Psoas muscle (tissue), 8 donors: ENCODE data around the gene ATG4B. TPM values are rescaled to one million over a fixed set of nuclear protein-coding genes. Genes with fewer than 3 reads are reported as not detected.

ENCODE experiments used
- ATAC-seq, 4 donors: fragments of 200-7000 bp; cut with Tn5 transposase; one replicate each; pipeline ENCODE4 v1.9.1; 2020; ENCODE audit warnings: moderate library complexity in 3 of 4, mild to moderate bottlenecking in 2 of 4
- DNase-seq, 2 donors: peaks; one replicate each; pipeline ENCODE4 v3.0.0-alpha.2; 2020
- H3K27ac ChIP-seq: fragments of 200-600 bp; one replicate; pipeline ENCODE4 v1.8.0; 2022
- H3K27me3 ChIP-seq, 3 donors: fragments of 200-600 bp in 1 of 3; one replicate each; pipeline versions ENCODE4 v1.6.1 to v1.8.0; 2013 to 2022; ENCODE audit warnings: low read length in 2 of 3, mild to moderate bottlenecking in 2 of 3, moderate library complexity in 1 of 3; ENCODE audit not compliant: insufficient read depth in 3 of 3
- H3K36me3 ChIP-seq, 2 donors: fragments of 200-600 bp in 1 of 2; one replicate each; pipeline versions ENCODE4 v1.6.1 to v1.8.0; 2013 to 2022; ENCODE audit warnings: low read depth in 1 of 2, mild to moderate bottlenecking in 1 of 2, moderate library complexity in 1 of 2; ENCODE audit not compliant: insufficient read depth in 1 of 2
- H3K4me1 ChIP-seq: fragments of 200-600 bp; one replicate; pipeline ENCODE4 v1.8.0; 2022
- H3K4me3 ChIP-seq: fragments of 200-600 bp; one replicate; pipeline ENCODE4 v1.8.0; 2022; ENCODE audit warnings: mild to moderate bottlenecking
- H3K9me3 ChIP-seq: fragments of 200-600 bp; one replicate; pipeline ENCODE4 v1.8.0; 2022
- CTCF ChIP-seq: fragments of 200-600 bp; IDR thresholded peaks from one replicate; pipeline ENCODE4 v1.8.0; 2022; ENCODE audit warnings: antibody characterized with exemption
- WGBS, 3 donors: extraction: QIAGEN DNeasy Blood & Tissue Kit; methylation state at CpG; one replicate each; pipeline versions ENCODE4 v1.1.6 to v1.1.7; 2013; 5-methylcytosine and 5-hydroxymethylcytosine counted together
- intact Hi-C, 2 donors: fragments of 100-400 bp; cut with DNase I; formaldehyde crosslinking; loops; one replicate each; pipeline versions ENCODE4 v1.11.0 to v1.14.2; 2022
- polyA plus RNA-seq, 3 donors: library from polyadenylated mRNA; stranded (reverse); fragments of 200-250 nt; gene quantifications; one replicate each; pipeline ENCODE4 v1.2.3, GENCODE V29; 2013
- total RNA-seq, 4 donors: library from RNA; stranded (reverse); fragmentation: NEBNext Ultra II Directional in 2 of 4; extraction: Animal tissue kit (Norgen Biotek cat#: 25700) in 2 of 4; gene quantifications; one replicate each; pipeline versions ENCODE4 v1.2.1 to v1.2.4, GENCODE V29; 2021 to 2023
- donor health status: healthy with polysubstance abuse.
- donor health status: DM: no; HTN: no; CAD: no; lungs with moderate emphysema.
- donor health status: Bipolar disorder and iron deficiency.
- donor health status: healthy.
- donor health status: DM: yes; HTN: yes; CAD: no.
- donor health status: DM: no; HTN: no; CAD: no.
- donor health status: DM: no; HTN: no; CAD: no.
- donor health status: DM: yes; HTN: yes; CAD: no.

The ATG4B gene
- total and polyA plus RNA-seq, 7 donors, result 33.7 to 51.3 (median 40.0) TPM

- peaks cover 0 to 69% of the 10 kb centered on the region in 2 donors for H3K36me3 ChIP-seq
Measured at GRCh38 chr2:241678784-241679540, 41.5 kb downstream of the ATG4B start.

GRCh38 chr2:241680044-241680443, 42.6 kb downstream of the ATG4B start:
- H3K4me1 ChIP-seq, result peaks cover 9% of the 10 kb centered on the region
- no peak for ATAC-seq
- 83 to 88% (median 84%) methylated on average over 12 of the region's 12 CpGs for WGBS, 3 donors

More at GRCh38 chr2:241678784-241679540, 41.5 kb downstream of the ATG4B start:
- Histone ChIP-seq H3K27me3 (no peaks in the 10 kb centered on the region), H3K9me3 (no peaks in the 10 kb centered on the region), H3K4me1 (peaks cover 9% of the 10 kb centered on the region), H3K4me3 (no peak overlapping the region), H3K27ac (no peak overlapping the region)
- TF ChIP-seq CTCF, result no peak
- intact Hi-C loops, result no loop called here
- DNase-seq (no peak), ATAC-seq (no peak)
- 88 to 93% (median 89%) methylated on average over 20 to 22 of the region's 22 CpGs for WGBS, 3 donors

GRCh38 chr2:241680827-241681599, 43.5 kb downstream of the ATG4B start:
- ATAC-seq (peak; percentile 90 to 92 (median 92)), DNase-seq (peak; percentile 60 to 67)
- intact Hi-C loops, result no loop called here
- 46 to 54% (median 50%) methylated on average over 14 of the region's 14 CpGs for WGBS, 3 donors
- TF ChIP-seq CTCF, result no peak
- Histone ChIP-seq H3K4me3 (no peak overlapping the region), H3K4me1 (peaks cover 16% of the 10 kb centered on the region), H3K36me3 (peaks cover 0 to 72% of the 10 kb centered on the region in 2 donors), H3K27ac (peak overlapping the region; percentile 49), H3K9me3 (no peaks in the 10 kb centered on the region), H3K27me3 (no peaks in the 10 kb centered on the region)

More at GRCh38 chr2:241680044-241680443, 42.6 kb downstream of the ATG4B start:
- no peaks in the 10 kb centered on the region for H3K27me3 ChIP-seq
- H3K4me3 ChIP-seq, result no peak overlapping the region
- peaks cover 0 to 74% of the 10 kb centered on the region in 2 donors for H3K36me3 ChIP-seq
- no peak for TF ChIP-seq CTCF
- intact Hi-C loops, result no loop called here
- H3K27ac ChIP-seq, result peak overlapping the region; percentile 28
- H3K9me3 ChIP-seq, result no peaks in the 10 kb centered on the region
- DNase-seq, result no peak

- Histone ChIP-seq H3K27me3 (no peaks in the 10 kb centered on the region), H3K27ac (peak overlapping the region; percentile 98), H3K4me3 (peak overlapping the region; percentile 98), H3K36me3 (peaks cover 5 to 50% of the 10 kb centered on the region in 2 donors), H3K9me3 (no peaks in the 10 kb centered on the region), H3K4me1 (peaks cover 30% of the 10 kb centered on the region)
- DNase-seq, result no peak
- peak; percentile 1 to 4 (median 2) for ATAC-seq
- TF ChIP-seq CTCF, result no peak
- 0 to 1% (median 0%) methylated on average over 20 to 37 of the region's 37 CpGs for WGBS, 3 donors
- intact Hi-C loops, result loop anchor here in 1 of 2 donors (5.0 kb wide), 1 partner anchor 46 kb away; the partner anchor contains the start of gene D2HGDH
Measured at GRCh38 chr2:241686324-241686649, 48.8 kb downstream of the ATG4B start.
